ENCODE data around the gene HEXB. TPM values are rescaled to one million over a fixed set of nuclear protein-coding genes. Genes with fewer than 3 reads are reported as not detected.

HEXB gene
- total and polyA plus RNA-seq, 2 of the 8 experiments (the other 6 are each of a cell fraction or from before 2014, with no cell fraction given): 39.7 to 69.2 TPM

DNA sequence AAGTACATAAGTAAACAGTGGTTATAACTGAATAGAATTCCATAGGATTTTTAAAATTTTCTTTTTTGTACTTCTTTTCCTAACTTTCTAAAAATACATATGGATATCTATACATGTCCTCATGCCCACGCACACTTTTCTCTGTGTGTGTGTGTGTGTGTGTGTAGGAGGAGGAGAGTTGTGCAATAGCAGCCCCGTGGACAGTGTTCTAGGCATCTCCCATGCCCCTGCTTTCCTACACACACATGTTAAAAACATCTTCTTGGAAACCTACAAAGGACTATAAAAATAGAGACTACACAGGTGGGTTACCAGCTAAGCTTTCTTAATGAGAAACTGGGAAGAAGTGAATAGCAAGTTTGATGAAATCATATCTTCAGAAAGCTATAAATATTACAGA lies 19.8 kb upstream of the HEXB start:
- Histone ChIP-seq H3K18ac (ENCODE audit: extremely low read depth, low read length) (no peak overlapping the region), H2BK5ac (ENCODE audit: low read depth, low read length) (no peak overlapping the region), H3K14ac (ENCODE audit: insufficient read length) (no peak overlapping the region), H3K56ac (replicated peaks; ENCODE audit: insufficient read length, low read depth, low read length) (no peak overlapping the region), H3K23me2 (ENCODE audit: low read depth, low read length) (no peaks in the 10 kb centered on the region; the same call in 1 of the 2 replicates), H2BK20ac (ENCODE audit: low read length) (no peak overlapping the region), H3K4me2 (ENCODE audit: insufficient read depth in 1 of 2, low read depth in 2 of 2, low read length in 2 of 2) (no peak overlapping the region), H3K9ac (replicated peaks in 1 of 4; ENCODE audit: extremely low read depth in 1 of 4, low read depth in 3 of 4, low read length in 3 of 4) (no peak overlapping the region), H2AFZ (ENCODE audit: low read length) (no peak overlapping the region), H3K4me3 (ENCODE audit: extremely low read depth in 1 of 4, insufficient read depth in 2 of 4, low read depth in 3 of 4, low read length in 4 of 4) (no peak overlapping the region), H3K79me1 (ENCODE audit: low read depth, low read length) (no peaks in the 10 kb centered on the region), H4K5ac (ENCODE audit: insufficient read length, low read depth, low read length) (no peak overlapping the region), H2BK15ac (ENCODE audit: low read length) (no peak overlapping the region), H3K9me3 (ENCODE audit: insufficient read depth in 2 of 2, low read depth in 1 of 2, low read length in 1 of 2) (no peaks in the 10 kb centered on the region), H3K79me2 (ENCODE audit: control insufficient read depth in 1 of 2, insufficient read depth in 2 of 2, low read length in 2 of 2) (no peaks in the 10 kb centered on the region), H3K23ac (ENCODE audit: insufficient read length) (no peak overlapping the region), H2BK12ac (ENCODE audit: low read depth, low read length) (no peak overlapping the region), H3K27ac (ENCODE audit: low read depth, low read length) (no peak overlapping the region), H3K27me3 (replicated peaks in 1 of 4; ENCODE audit: control insufficient read depth in 3 of 4, extremely low read depth in 1 of 4, insufficient read depth in 3 of 4, low read length in 3 of 4) (no peaks in the 10 kb centered on the region), H3K4ac (replicated peaks; ENCODE audit: insufficient read length, low read depth, low read length) (no peak overlapping the region), H2BK120ac (replicated peaks; ENCODE audit: low read depth, low read length) (no peak overlapping the region), H3K4me1 (replicated peaks in 1 of 4; ENCODE audit: control insufficient read depth in 3 of 4, insufficient read depth in 4 of 4, low read length in 3 of 4) (peaks cover 0 to under 1% (median 0%) of the 10 kb centered on the region in 4 experiments; a peak in 2 of 7 replicates), H4K8ac (ENCODE audit: extremely low read depth, insufficient read depth, low read length) (no peak overlapping the region), H4K20me1 (replicated peaks in 1 of 2; ENCODE audit: control insufficient read depth in 1 of 2, insufficient read depth in 2 of 2, low read length in 2 of 2) (no peaks in the 10 kb centered on the region), H2AK5ac (ENCODE audit: low read depth, low read length) (no peak overlapping the region), H4K91ac (replicated peaks; ENCODE audit: insufficient read length, low read length) (no peak overlapping the region), H3K36me3 (ENCODE audit: control insufficient read depth in 2 of 4, insufficient read depth in 4 of 4, low read length in 3 of 4) (no peaks in the 10 kb centered on the region)
- DNase-seq (ENCODE audit: low read depth in 1 of 2, low spot score in 2 of 2): no peak
- 70% methylated on average over 2 of the region's 2 CpGs; no CpG with 5 or more reads in 1 of the 2 experiments for WGBS, 2 experiments (ENCODE audit: extremely low coverage in 1 of 2, insufficient coverage in 1 of 2, insufficient read length in 1 of 2, insufficient replicate concordance in 2 of 2, low coverage in 1 of 2, low lambda C conversion rate in 2 of 2, missing lambda C conversion rate in 1 of 2)
- FAIRE-seq: no peak
- POLR2A ChIA-PET (ENCODE audit: partially characterized antibody): no interaction called here
- TF ChIP-seq EGR1 (IDR thresholded peaks at IDR 0.05; ENCODE audit: borderline replicate concordance, low read depth, low read length) (no peak), TAF7 (optimal IDR thresholded peaks at IDR 0.05; ENCODE audit: borderline replicate concordance, low read depth, low read length) (no peak), RBBP5 (IDR thresholded peaks at IDR 0.05; ENCODE audit: borderline replicate concordance, low read depth, low read length) (no peak), CEBPB (IDR thresholded peaks at IDR 0.05; ENCODE audit: low read depth, low read length) (peak; percentile 31; the same call in 1 of the 2 replicates)
- CTCF ChIA-PET (ENCODE audit: partially characterized antibody): interaction anchor here (1.9 kb wide), 1 partner anchor 763 kb away, joined by 4 read pairs; no protein-coding TSS in a partner anchor
